Omental fat pad (tissue), 4 donors: ENCODE data around the gene KIFAP3. TPM values are rescaled to one million over a fixed set of nuclear protein-coding genes. Genes with fewer than 3 reads are reported as not detected.
"Not testable (repeated sequence)": the region's sequence is repeated elsewhere in the genome, so short reads cannot be mapped to it uniquely, and the experiment has no call there.

ENCODE experiments used
- ATAC-seq: fragments of 150-250 bp; one replicate; pipeline ENCODE4 v1.9.1; 2016; ENCODE audit warnings: mild to moderate bottlenecking, moderate library complexity; ENCODE audit not compliant: low FRiP score
- DNase-seq: peaks from one replicate; pipeline ENCODE4 v3.0.0-alpha.2; 2019; ENCODE audit warnings: low spot score
- CTCF ChIP-seq, 3 donors: fragments of 450-650 bp; IDR thresholded peaks; one replicate each; pipeline ENCODE4 v1.5.1; 2016 to 2017; ENCODE audit warnings: antibody characterized with exemption in 3 of 3, mild to moderate bottlenecking in 3 of 3, moderate library complexity in 2 of 3
- total RNA-seq, 4 donors: library from RNA; depleted of rRNA; stranded (reverse); fragments of >200 nt; gene quantifications; one replicate each; pipeline ENCODE4 v1.1.0, GENCODE V29; 2016

Gene KIFAP3
- total RNA-seq, 4 donors from 2014 or later = 20.5 to 34.0 (median 25.6) TPM

GRCh38 chr1:170027760-170028159, 46.7 kb downstream of the KIFAP3 start:
- TF ChIP-seq CTCF (IDR thresholded peaks at IDR 0.05) = no peak
- DNase-seq (no peak), ATAC-seq (no peak)

- DNase-seq = no peak
- TF ChIP-seq CTCF (IDR thresholded peaks at IDR 0.05) = no peak
- no peak for ATAC-seq
Observed at GRCh38 chr1:170020859-170021258, 53.6 kb downstream of the KIFAP3 start.

GRCh38 chr1:170017478-170017877, 57.0 kb downstream of the KIFAP3 start:
- DNase-seq = no peak
- no peak for ATAC-seq
- no peak for TF ChIP-seq CTCF (IDR thresholded peaks at IDR 0.05)

GRCh38 chr1:170012920-170013319, 61.6 kb downstream of the KIFAP3 start:
- TF ChIP-seq CTCF (IDR thresholded peaks at IDR 0.05) = no peak
- ATAC-seq (no peak), DNase-seq (no peak)

- TF ChIP-seq CTCF (IDR thresholded peaks at IDR 0.05) = no peak
- DNase-seq (peak; percentile 28), ATAC-seq (no peak)
Observed at GRCh38 chr1:170010443-170010842, 64.1 kb downstream of the KIFAP3 start.

- no peak for TF ChIP-seq CTCF (IDR thresholded peaks at IDR 0.05)
- ATAC-seq (no peak), DNase-seq (no peak)
Observed at GRCh38 chr1:170009551-170009950, 64.9 kb downstream of the KIFAP3 start.

GRCh38 chr1:170008745-170009144, 65.8 kb downstream of the KIFAP3 start:
- ATAC-seq, DNase-seq: not testable (repeated sequence)

GRCh38 chr1:170003270-170003835, 71.1 kb downstream of the KIFAP3 start:
- not testable (repeated sequence) for DNase-seq, ATAC-seq
